GDM1 (cell line): Measurements from ENCODE around the gene UNC13B.
"Not testable (repeated sequence)": the region's sequence is repeated elsewhere in the genome, so short reads cannot be mapped to it uniquely, and the experiment has no call there.

Experiments
- DNase-seq: peaks from one replicate; lab custom pipeline; 2025; lab: John Stamatoyannopoulos, UW

The UNC13B gene

DNA sequence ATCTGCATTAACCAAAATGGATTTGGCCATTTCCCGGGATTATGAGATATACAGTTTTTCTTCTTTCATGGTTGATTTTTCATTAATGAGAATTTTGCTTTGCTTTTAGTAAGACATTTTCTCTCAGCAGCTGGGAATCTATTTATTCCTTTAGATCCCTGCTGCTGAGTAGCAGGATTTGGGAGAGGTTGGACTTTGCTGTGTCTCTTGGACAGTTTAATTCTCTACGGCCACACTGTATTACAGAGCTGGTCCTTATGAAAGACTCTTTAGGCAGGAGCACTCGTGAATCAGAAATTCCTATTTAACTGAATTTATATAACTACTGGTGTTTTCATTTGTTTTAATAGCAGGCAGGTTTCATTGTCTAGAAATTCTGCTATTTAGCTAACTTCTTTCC lies 1.6 kb downstream of the UNC13B start:
- no peak for DNase-seq

DNA sequence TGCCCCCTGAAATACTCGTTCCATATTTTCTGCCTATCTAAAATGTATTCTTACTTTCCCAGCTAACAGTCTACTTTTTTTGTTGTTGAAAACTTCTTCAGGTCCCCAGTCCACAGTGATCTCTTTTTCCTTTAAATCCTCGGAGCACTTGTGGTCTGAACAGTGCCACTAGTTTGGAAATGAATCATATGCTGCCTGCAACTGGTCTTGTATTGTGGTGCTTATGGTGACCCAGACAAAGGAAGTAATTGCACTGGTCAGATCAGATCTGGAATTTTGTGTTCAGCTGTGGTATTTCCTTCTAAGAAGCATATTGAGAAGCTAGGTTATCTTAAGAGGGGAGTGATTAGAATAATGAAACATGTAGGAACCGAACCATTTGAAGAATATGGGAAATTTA lies 2.9 kb downstream of the UNC13B start:
- DNase-seq = no peak

DNA sequence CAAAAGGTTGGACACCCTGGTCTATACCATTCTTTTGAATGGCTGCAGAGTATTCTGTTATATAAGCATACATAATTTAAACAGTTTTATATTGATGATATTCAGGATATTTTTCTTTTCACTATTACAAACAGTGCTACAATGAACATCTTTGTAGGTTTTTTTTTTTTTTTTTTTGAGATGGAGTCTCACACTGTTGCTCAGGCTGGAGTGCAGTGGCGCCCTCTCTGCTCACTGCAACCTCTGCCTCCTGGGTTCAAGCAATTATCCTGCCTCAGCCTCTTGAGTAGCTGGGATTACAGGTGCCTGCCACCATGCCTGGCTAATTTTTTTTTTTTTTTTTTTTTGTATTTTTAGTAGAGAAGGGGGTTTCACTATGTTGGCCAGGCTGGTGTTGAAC lies 5.6 kb downstream of the UNC13B start:
- DNase-seq = not testable (repeated sequence)

DNA sequence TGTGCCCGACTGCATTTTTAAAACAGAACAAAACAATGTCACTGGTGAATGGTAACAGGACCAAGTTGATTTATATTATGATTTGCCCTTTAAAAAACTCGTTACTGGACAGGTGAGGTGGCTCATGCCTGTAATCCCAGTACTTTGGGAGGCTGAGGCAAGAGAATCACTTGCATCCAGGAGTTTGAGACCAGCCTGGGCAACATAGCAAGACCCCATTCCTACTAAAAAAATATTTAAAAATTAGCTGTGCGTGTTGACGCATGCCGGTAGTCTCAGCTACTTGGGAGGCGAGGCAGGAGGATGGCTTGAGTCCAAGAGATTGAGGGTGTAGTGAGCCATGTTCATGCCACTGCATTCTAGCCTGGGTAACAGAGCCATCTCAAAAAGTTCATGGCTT lies 7.2 kb downstream of the UNC13B start:
- no peak for DNase-seq

DNA sequence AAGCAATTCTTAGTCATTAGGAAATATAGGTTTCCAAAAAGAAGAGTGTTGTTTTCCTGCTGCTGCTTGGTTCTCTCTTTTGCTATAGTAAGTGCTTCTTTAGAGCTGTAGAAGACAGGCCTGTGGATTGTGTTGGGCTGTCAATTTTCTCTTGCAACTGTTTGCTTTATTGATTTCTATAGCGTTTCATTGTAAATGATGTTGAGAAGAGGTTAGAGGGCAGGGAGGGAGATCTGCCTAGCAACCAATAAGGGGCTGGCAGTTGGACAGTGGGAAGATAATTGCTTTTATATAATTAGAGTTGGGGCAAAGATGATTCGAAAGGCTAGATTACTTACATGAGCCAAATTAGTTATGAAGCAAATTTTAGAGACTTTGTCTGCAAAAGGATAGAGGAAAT lies 11.1 kb downstream of the UNC13B start:
- DNase-seq = no peak

DNA sequence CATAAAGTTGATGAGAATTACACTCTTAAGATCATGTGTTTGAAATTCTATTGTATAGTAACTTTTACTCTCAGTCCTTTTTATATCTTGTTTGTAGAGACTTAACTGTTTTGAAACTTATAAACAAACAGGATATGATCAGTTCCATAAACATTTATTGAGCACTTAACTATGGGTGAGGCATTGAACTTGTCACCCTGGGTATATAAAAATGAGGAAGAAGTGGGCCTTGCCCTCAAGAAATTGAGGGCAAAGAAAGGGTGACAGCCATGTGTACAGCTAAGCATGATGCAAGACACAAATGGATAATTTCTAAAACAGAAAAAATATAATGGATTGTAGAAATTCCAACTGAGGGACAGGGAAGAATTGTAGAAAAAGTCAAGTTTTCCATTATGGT lies 15.7 kb downstream of the UNC13B start:
- no peak for DNase-seq

DNA sequence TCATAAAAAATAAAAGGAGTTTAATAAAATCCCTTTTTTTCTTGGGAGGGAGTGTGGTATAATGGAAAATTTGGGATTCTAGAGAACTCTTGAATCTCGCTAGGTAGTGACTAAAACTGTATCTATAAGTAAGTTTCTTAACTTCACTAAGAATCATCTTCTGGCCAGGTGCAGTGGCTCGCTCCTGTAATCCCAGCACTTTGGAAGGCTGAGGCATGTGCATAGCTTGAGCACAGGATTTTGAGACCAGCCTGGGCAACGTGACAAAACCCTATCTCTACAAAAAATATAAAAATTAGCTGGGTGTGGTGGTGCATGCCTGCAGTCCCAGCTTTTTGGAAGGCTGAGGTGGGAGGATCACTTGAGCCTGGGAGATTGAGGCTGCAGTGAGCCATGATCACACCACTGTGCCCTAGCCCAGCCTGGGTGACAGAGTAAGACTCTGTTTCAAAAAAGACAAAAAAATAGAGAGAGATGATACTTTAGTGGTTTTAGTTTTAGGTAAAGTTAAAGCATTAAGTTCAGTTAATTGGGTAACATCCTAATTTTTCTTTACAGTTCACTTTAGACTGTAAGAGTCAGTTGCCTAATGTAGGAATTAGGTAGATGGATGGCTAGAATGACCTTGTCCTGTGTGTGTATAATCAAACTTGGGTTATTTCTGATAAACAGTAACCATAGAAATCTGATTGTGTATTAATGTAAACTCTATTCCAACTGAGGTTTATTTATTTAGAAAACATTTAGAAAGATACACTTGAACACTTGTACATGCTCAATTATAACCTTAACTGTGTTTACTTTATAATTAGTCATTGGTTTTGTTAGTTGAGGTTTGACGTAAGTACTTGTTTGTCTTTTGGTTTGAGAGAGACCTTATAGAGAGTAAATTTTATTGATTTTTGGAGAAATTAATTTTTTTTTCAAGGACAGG lies 17.8 kb downstream of the UNC13B start:
- no peak for DNase-seq

DNA sequence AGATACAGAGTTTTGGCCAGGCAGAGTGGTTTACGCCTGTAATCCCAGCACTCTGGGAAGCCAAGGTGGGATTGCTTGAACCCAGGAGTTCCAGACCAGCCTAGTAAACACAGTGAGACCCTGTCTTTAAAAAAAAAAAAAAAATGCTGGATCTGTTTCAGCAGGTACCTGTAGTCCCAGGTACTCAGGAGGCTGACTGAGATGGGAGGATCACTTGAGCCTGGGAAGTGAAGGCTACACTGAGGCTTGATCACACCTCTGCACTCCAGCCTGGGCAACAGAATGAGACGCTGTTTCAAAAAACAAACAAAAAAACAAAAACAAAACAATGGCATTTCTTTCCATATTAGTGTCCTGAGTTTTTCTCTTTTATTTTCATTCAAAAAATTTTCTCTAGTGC lies 19.0 kb downstream of the UNC13B start:
- DNase-seq = no peak

DNA sequence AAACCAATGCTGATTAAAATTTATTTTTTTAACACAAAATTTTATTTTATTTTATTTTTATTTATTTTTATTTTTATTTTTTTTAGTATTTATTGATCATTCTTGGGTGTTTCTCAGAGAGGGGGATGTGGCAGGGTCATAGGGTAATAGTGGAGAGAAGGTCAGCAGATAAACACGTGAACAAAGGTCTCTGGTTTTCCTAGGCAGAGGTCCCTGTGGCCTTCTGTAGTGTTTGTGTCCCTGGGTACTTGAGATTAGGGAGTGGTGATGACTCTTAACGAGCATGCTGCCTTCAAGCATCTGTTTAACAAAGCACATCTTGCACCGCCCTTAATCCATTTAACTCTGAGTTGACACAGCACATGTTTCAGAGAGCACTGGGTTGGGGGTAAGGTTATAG lies 20.6 kb downstream of the UNC13B start:
- DNase-seq = not testable (repeated sequence)

DNA sequence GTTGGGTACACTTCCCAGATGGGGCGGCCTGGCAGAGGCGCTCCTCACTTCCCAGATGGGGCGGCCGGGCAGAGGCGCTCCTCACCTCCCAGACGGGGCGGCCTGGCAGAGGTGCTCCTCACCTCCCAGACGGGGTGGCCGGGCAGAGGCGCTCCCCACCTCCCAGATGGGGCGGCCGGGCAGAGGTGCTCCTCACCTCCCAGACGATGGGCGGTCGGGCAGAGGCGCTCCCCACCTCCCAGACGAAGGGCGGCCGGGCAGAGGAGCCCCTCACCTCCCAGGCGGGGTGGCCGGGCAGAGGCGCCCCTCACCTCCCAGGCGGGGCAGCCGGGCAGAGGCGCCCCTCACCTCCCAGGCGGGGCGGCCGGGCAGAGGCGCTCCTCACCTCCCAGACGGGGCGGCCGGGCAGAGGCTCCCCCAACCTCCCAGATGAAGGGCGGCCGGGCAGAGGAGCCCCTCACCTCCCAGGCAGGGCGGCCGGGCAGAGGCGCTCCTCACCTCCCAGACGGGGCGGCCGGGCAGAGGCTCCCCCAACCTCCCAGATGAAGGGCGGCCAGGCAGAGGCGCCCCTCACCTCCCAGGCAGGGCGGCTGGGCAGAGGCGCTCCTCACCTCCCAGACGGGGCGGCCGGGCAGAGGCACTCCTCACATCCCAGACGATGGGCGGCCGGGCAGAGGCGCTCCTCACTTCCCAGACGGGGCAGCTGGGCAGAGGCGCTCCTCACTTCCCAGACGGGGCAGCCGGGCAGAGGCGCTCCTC lies 21.4 kb downstream of the UNC13B start:
- DNase-seq = not testable (repeated sequence)

DNA sequence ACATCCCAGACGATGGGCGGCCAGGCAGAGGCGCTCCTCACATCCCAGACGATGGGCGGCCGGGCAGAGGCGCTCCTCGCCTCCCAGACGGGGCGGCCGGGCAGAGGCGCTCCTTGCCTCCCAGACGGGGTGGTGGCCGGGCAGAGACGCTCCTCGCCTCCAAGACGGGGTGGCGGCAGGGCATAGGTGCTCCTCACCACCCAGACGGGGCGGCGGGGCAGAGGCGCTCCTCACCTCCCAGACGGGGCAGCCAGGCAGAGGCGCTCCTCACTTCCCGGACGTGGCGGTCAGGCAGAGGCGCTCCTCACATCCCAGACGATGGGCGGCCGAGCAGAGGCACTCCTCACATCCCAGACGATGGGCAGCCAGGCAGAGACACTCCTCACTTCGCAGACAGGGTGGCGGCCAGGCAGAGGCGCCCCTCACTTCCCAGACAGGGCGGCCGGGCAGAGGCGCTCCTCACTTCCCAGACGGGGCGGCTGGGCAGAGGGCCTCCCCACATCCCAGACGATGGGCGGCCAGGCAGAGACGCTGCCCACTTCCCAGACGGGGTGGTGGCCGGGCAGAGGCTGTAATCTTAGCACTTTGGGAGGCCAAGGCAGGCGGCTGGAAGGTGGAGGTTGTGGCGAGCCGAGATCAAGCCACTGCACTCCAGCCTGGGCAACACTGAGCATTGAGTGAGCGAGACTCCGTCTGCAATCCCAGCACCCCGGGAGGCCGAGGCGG lies 22.1 kb downstream of the UNC13B start:
- DNase-seq = not testable (repeated sequence)

DNA sequence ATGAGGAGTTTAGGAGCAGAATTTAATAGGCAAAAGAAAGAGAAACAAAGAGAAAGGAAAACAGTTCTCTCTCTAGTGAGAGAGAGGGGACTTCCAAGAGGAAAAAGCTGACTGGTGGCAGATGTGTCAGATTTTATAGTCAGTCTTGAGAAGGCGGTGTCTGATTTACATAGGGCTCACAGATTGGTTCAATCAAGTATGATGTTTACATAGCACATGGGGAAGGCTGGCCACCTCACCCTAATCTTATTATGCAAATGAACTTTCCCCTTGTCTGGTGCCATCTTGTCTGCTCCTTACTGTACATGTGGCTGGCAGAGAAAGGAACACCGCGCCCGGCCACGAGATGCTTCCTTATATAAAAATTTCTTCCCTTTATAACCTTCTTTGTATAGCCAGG lies 24.7 kb downstream of the UNC13B start:
- no peak for DNase-seq

DNA sequence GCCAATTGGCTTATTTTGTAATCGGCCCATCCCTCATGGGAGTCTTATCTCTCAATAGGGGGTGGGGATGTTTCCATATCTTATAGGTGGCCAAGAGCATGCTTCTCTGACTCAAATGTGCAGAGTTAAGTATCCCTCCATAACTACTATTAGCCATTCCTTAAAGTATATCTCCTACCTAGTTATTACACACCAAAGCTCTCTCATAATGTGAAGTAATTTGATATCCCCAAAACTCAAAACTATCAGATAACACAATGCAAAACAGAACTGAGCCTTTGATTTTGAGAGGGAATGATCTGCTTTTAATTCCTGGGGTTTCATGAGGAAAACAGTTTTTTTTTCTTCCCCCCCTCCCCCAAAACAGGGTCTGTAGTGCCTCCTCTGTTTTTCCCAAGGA lies 28.4 kb downstream of the UNC13B start:
- DNase-seq = no peak

DNA sequence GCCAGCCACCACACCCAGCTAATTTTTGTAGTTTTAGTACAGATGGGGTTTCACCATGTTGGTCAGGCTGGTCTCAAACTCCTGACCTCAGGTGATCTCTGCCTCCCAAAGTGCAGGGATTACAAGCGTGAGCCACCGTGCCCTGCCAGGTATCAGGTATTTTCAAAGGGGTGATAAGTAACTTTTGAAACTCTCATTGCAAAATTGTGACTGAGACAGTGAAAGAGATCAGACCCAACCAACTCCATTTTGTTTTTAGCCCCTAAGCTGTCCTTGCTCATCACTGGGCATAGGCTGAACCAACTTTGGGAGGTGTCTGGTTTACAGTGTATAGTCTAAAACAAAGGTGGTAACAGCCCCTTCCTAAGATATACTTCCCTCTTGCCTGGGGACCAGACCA lies 29.3 kb downstream of the UNC13B start:
- DNase-seq = no peak

DNA sequence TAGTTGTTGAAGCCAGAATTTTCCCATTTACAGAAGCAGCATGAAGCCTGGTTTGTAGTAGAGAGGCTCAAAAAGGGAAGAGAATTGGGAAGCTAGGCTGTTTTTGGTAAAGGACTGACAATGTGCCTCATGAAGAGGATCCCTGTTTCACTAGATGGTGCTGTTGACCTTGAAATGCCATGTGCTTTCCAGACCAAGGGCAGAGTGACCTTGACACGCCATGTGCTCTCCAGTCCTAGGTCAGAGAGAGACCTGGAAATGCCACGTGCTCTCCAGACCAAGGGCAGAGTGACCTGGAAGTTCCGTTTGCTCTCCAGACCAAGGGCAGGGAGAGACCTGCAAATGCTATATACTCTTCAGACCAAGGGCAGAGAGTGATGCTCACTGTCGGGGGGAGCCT lies 32.0 kb downstream of the UNC13B start:
- DNase-seq = no peak

DNA sequence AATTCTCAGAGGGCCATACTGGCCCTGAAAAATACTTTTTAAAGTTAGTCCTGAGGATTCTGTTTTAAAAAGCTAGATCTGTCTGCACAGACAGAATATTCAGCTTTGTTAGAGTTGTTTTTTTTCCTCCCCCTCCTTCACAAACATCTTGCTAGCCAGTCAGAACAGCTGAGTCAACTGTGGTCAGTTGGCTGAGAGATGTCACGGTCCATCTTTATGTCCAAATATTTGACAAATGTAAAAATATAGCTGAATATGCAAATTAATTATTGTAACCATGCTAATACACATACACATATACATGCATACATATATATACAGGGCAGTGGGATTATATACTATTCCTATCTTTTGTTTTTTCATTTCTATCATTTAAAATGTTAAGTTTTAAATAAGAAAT lies 33.9 kb downstream of the UNC13B start:
- DNase-seq = no peak

DNA sequence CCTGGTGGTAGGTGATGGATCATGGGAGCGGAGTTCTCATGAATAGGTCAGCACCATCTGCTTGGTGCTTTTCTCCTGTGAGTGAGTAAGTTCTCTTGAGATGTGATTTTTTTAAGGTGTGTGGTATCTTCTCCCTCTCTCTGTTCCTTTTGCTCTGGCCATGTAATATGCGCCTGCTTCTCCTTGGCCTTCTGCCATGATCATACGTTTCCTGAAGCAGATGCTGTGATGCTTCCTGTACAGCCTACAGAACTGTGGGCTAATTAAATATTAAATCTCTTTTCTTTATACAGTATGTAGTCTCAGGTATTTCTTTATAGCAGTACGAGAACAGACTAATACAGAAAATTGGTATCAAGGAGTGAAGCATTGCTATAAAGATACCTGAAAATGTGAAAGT lies 36.4 kb downstream of the UNC13B start:
- no peak for DNase-seq

DNA sequence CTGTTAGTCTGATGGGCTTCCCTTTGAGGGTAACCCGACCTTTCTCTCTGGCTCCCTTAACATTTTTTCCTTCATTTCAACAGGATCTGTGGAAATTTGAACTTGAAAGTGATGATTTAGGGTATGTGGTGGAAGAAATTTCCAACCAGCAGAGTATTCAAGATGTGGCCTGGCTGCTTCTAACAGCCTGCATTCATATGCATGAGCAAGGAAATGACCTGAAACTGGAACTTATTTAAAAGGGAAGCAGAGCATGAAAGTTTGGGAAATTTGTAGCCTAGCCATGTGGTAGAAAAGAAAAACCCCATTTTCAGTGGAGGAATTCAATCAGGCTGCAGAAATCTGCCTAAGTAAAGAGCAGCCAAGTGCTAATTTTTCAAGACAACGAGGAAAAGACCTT lies 41.7 kb downstream of the UNC13B start:
- no peak for DNase-seq

DNA sequence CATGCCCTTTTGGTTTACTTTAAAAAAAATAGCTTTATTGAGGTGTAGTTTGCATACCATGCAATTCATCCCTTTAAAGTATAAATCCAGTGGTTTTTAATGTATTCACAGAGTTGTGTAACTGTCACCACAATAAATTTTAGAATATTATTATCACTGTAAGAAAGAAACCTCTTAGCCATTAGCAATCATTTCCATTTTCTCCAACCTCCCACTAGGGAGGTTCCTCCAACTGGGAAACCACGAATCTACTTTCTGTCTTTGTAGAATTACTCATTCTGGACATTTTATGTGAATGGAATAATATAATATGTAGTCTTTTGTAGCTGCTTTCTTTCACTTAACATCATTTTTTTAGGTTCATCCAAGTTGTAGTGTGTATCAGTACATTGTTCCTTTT lies 43.5 kb downstream of the UNC13B start:
- no peak for DNase-seq

DNA sequence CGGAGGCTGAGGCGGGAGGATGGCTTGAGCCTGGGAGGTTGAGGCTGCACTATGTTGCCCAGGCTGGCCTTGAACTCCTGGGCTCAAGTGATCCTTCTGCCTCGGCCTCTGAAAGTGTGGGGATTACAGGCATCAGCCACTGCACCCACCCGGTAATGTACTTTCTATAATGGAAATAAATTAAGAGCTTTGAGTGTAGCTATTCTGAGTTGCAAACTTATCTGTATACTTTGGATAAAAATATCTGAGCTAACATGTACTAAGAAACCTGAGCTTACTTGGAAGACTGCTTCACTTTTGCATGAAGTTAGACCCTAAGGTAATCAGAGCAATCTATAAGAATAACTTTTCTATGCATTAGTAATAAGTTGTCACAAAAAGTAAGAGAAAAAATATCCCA lies 50.0 kb downstream of the UNC13B start:
- no peak for DNase-seq

DNA sequence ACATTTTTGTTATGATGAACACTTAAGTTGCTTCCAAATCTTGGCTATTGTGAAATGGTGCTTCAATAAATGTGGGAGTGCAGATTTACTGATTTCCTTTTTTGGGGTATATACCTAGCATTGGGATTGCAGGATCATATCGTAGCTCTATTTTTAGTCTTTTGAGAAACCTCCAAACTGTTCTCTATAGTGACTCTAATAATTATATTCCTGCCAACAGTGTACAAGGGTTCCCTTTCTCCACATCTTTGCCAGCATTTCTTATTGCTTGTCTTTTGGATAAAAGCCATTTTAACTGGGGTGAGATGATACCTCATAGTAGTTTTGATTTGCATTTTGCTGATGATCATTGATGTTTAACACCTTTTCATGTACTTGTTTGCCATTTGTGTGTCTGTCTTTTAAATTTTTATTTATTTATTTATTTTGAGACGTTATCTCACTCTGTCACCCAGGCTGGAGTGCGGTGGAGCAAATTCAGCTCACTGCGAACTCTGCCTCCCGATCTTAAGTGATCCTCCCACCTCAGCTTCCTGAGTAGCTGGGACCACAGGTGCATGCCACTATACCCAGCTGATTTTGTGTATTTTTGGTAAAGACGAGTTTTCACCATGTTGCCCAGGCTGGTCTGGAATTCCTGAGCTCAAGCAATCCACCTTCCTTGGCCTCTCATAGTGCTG lies 59.0 kb downstream of the UNC13B start:
- DNase-seq = no peak

DNA sequence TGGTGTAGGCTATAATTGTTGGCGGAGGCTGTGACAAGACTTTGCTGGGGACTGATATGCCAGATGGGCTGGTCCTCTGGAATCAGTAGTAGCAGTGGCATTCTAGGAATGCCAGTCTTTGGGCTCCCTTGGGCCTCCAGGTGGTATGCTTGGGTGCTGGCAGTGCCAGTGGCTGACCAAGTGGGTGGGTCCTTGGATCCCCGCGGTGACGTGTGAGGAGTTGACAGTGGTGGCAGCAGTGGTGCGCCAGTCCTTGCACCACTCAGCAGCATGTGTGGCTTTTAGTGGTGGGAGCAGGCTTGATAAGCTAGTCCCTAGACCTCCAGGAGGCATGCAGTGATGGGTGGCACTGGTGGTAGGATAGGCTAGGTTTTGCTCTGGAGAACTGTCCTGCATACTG lies 63.9 kb downstream of the UNC13B start:
- no peak for DNase-seq
